HG03521 (cell line): ENCODE results near the gene COCH.

Experiments used
- ATAC-seq: cut with Tn5 transposase; IDR thresholded peaks from one replicate; pipeline ENCODE4 v1.9.1; 2021; ENCODE audit warnings: mild to moderate bottlenecking, moderate library complexity; ENCODE audit not compliant: unreplicated experiment

COCH gene

GRCh38 chr14:30874120-30874998 is at the start of gene COCH:
Gene COCH, plus strand, starts transcription at chr14:30874559. Its CDS starts 380 bp downstream, at chr14:30874939.
- peak; percentile 64 for ATAC-seq

- ATAC-seq = no peak
These were observed 48.3 kb upstream of the COCH start for GRCh38 chr14:30826070-30826469.

- no peak for ATAC-seq
These were observed 44.5 kb upstream of the COCH start for GRCh38 chr14:30829853-30830252.

GRCh38 chr14:30834353-30834752 is 40.0 kb upstream of the COCH start:
- no peak for ATAC-seq

GRCh38 chr14:30838351-30838750 is 36.0 kb upstream of the COCH start:
- ATAC-seq = no peak

GRCh38 chr14:30840086-30840779 is 34.1 kb upstream of the COCH start:
- ATAC-seq = no peak

GRCh38 chr14:30842431-30842830 is 31.9 kb upstream of the COCH start:
- no peak for ATAC-seq

GRCh38 chr14:30848449-30849240 is 25.7 kb upstream of the COCH start:
- ATAC-seq = no peak

GRCh38 chr14:30849354-30849753 is 25.0 kb upstream of the COCH start:
- ATAC-seq = peak; percentile 92

GRCh38 chr14:30849983-30850382 is 24.4 kb upstream of the COCH start:
- ATAC-seq = no peak

- no peak for ATAC-seq
These were observed 20.4 kb upstream of the COCH start for GRCh38 chr14:30853946-30854345.

GRCh38 chr14:30854492-30854891 is 19.9 kb upstream of the COCH start:
- no peak for ATAC-seq

- no peak for ATAC-seq
These were observed 18.9 kb upstream of the COCH start for GRCh38 chr14:30855345-30856037.

- ATAC-seq = no peak
These were observed 13.2 kb upstream of the COCH start for GRCh38 chr14:30861200-30861599.

GRCh38 chr14:30864934-30865333 is 9.4 kb upstream of the COCH start:
- ATAC-seq = no peak

GRCh38 chr14:30868736-30869135 is 5.6 kb upstream of the COCH start:
- no peak for ATAC-seq

- ATAC-seq = no peak
These were observed 4.7 kb upstream of the COCH start for GRCh38 chr14:30869551-30870155.

GRCh38 chr14:30872602-30873001 is 1.8 kb upstream of the COCH start:
- no peak for ATAC-seq

GRCh38 chr14:30873308-30874119 is 845 bp upstream of the COCH start:
- no peak for ATAC-seq
